GM19351 (cell line): ENCODE results near the gene RRAS2.

Experiments used
- ATAC-seq: cut with Tn5 transposase; IDR thresholded peaks from one replicate; pipeline ENCODE4 v1.9.1; 2021; ENCODE audit warnings: mild to moderate bottlenecking, moderate library complexity; ENCODE audit not compliant: unreplicated experiment

RRAS2 gene

GRCh38 chr11:14340721-14341120 lies 18.3 kb downstream of the RRAS2 start:
- ATAC-seq = no peak

- ATAC-seq = no peak
Observed at GRCh38 chr11:14339356-14339755, 19.6 kb downstream of the RRAS2 start.

GRCh38 chr11:14336507-14337503 lies 22.2 kb downstream of the RRAS2 start:
- no peak for ATAC-seq

- ATAC-seq = no peak
Observed at GRCh38 chr11:14335712-14336111, 23.3 kb downstream of the RRAS2 start.

- ATAC-seq = no peak
Observed at GRCh38 chr11:14334893-14335292, 24.1 kb downstream of the RRAS2 start.

GRCh38 chr11:14334192-14334591 lies 24.8 kb downstream of the RRAS2 start:
- ATAC-seq = no peak

GRCh38 chr11:14331476-14332136 lies 27.4 kb downstream of the RRAS2 start:
- peak; percentile 58 for ATAC-seq

GRCh38 chr11:14330881-14331280 lies 28.1 kb downstream of the RRAS2 start:
- no peak for ATAC-seq

- ATAC-seq = no peak
Observed at GRCh38 chr11:14329702-14330101, 29.3 kb downstream of the RRAS2 start.

- ATAC-seq = peak; percentile 33
Observed at GRCh38 chr11:14327116-14327515, 31.9 kb downstream of the RRAS2 start.

GRCh38 chr11:14323118-14323676 lies 35.8 kb downstream of the RRAS2 start:
- no peak for ATAC-seq

GRCh38 chr11:14322510-14322909 lies 36.5 kb downstream of the RRAS2 start:
- ATAC-seq = no peak

GRCh38 chr11:14320020-14320419 lies 39.0 kb downstream of the RRAS2 start:
- peak; percentile 57 for ATAC-seq

GRCh38 chr11:14318581-14318981 lies 40.4 kb downstream of the RRAS2 start:
- ATAC-seq = no peak

- ATAC-seq = no peak
Observed at GRCh38 chr11:14317659-14318325, 41.2 kb downstream of the RRAS2 start.

GRCh38 chr11:14315130-14315529 lies 43.9 kb downstream of the RRAS2 start:
- ATAC-seq = peak; percentile 35

- peak; percentile 35 for ATAC-seq
Observed at GRCh38 chr11:14314127-14314526, 44.9 kb downstream of the RRAS2 start.

- ATAC-seq = no peak
Observed at GRCh38 chr11:14312736-14313438, 46.1 kb downstream of the RRAS2 start.

GRCh38 chr11:14310679-14311078 lies 48.3 kb downstream of the RRAS2 start:
- no peak for ATAC-seq

- ATAC-seq = no peak
Observed at GRCh38 chr11:14309425-14310192, 49.4 kb downstream of the RRAS2 start.
